Measurements from ENCODE around the gene SHC2.

DNA sequence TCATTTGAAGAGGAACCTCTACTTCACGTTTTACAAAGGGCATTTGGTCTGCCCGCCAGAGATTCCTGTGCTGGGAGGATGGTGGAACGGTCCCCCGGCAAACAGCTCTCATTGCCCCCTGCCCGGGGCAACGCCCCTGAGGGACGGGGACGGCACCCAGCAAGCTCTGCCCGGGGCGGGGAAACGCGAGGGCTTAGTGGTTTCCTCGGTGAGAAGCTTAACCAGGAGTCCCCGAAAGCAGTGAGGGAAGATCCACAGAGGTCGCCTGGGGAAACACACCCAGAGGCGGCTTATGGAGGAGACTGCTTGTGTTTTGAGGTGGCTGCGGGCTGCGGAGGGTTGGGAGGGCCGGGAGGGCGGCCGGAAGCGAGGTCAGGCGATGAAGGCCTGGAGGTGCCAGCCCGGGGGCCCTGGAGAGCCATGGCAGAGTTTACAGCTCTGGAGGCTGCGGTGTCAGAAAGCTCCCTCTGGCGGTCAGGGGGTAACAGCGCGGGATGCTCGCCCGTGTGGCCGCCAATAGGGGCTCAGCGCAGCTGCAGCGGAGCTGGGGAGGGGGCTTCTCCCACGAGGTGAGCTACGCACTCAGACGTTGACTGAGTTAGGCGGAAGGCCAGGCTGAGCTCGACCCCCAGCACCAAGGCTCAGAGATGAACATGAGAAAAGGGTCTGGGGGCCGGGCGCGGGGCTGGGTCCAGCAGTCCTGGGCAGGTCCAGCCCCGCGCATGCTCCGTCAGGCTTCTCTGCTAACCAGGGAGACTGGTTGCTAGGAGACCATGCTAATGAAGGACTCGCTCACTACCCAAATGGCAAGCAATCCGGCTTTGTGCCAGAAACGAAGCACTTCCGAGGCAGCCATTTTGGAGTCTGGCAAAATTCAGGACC is 45.8 kb upstream of the SHC2 start:
- TF ChIP-seq ZFP3 (CRISPR knock-in tag; IDR thresholded peaks at IDR 0.05) (no peak), CSDC2 (CRISPR knock-in tag; IDR thresholded peaks at IDR 0.05) (no peak), ESRRG (CRISPR knock-in tag; IDR thresholded peaks at IDR 0.05) (no peak), ZFP30 (CRISPR knock-in tag; IDR thresholded peaks at IDR 0.05) (no peak), SNAI2 (CRISPR knock-in tag; IDR thresholded peaks at IDR 0.05) (no peak), ZNF8 (CRISPR knock-in tag; IDR thresholded peaks at IDR 0.05) (no peak), ZC3H10 (CRISPR knock-in tag; IDR thresholded peaks at IDR 0.05) (no peak), ARNTL (CRISPR knock-in tag; IDR thresholded peaks at IDR 0.05; ENCODE audit: borderline replicate concordance, low read depth) (no peak)
- TF ChIP-seq, protein P1, sequence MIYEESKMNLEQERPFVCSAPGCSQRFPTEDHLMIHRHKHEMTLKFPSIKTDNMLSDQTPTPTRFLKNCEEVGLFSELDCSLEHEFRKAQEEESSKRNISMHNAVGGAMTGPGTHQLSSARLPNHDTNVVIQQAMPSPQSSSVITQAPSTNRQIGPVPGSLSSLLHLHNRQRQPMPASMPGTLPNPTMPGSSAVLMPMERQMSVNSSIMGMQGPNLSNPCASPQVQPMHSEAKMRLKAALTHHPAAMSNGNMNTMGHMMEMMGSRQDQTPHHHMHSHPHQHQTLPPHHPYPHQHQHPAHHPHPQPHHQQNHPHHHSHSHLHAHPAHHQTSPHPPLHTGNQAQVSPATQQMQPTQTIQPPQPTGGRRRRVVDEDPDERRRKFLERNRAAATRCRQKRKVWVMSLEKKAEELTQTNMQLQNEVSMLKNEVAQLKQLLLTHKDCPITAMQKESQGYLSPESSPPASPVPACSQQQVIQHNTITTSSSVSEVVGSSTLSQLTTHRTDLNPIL (CRISPR knock-in tag; IDR thresholded peaks at IDR 0.05; ENCODE audit: low read depth) = no peak
- TF ChIP-seq, protein P2, sequence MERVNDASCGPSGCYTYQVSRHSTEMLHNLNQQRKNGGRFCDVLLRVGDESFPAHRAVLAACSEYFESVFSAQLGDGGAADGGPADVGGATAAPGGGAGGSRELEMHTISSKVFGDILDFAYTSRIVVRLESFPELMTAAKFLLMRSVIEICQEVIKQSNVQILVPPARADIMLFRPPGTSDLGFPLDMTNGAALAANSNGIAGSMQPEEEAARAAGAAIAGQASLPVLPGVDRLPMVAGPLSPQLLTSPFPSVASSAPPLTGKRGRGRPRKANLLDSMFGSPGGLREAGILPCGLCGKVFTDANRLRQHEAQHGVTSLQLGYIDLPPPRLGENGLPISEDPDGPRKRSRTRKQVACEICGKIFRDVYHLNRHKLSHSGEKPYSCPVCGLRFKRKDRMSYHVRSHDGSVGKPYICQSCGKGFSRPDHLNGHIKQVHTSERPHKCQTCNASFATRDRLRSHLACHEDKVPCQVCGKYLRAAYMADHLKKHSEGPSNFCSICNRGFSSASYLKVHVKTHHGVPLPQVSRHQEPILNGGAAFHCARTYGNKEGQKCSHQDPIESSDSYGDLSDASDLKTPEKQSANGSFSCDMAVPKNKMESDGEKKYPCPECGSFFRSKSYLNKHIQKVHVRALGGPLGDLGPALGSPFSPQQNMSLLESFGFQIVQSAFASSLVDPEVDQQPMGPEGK (CRISPR knock-in tag; IDR thresholded peaks at IDR 0.05; ENCODE audit: borderline replicate concordance) = 0 out of 2 replicates have a peak, but pooled peaks have one; percentile 15

Measured in SK-N-SH treated with all-trans-retinoic acid at 6 μM for 48 hours (cell line).